ENCODE results near the gene GCSAML.

GRCh38 chr1:247531937-247532336, 17.0 kb upstream of the GCSAML start:
- TF ChIP-seq POLR2A (IDR thresholded peaks at IDR 0.05), result no peak
- TF ChIP-seq, protein P1, sequence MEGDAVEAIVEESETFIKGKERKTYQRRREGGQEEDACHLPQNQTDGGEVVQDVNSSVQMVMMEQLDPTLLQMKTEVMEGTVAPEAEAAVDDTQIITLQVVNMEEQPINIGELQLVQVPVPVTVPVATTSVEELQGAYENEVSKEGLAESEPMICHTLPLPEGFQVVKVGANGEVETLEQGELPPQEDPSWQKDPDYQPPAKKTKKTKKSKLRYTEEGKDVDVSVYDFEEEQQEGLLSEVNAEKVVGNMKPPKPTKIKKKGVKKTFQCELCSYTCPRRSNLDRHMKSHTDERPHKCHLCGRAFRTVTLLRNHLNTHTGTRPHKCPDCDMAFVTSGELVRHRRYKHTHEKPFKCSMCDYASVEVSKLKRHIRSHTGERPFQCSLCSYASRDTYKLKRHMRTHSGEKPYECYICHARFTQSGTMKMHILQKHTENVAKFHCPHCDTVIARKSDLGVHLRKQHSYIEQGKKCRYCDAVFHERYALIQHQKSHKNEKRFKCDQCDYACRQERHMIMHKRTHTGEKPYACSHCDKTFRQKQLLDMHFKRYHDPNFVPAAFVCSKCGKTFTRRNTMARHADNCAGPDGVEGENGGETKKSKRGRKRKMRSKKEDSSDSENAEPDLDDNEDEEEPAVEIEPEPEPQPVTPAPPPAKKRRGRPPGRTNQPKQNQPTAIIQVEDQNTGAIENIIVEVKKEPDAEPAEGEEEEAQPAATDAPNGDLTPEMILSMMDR (IDR thresholded peaks at IDR 0.05), result no peak

All from body of pancreas (tissue), 4 donors.